ENCODE measurements around the gene PPP1R15B.

PPP1R15B gene

GRCh38 chr1:204385727-204386126 lies 25.9 kb downstream of the PPP1R15B start:
- Histone ChIP-seq H4K8ac (ENCODE audit: low read depth, low read length) (no peak overlapping the region), H4K5ac (ENCODE audit: low read length) (no peak overlapping the region), H3K36me3 (ENCODE audit: control insufficient read depth, insufficient read depth, low read length) (no peaks in the 10 kb centered on the region), H3K4me2 (ENCODE audit: low read length) (no peak overlapping the region), H2BK120ac (ENCODE audit: low read depth, low read length) (no peak overlapping the region), H3K79me2 (ENCODE audit: control insufficient read depth, insufficient read depth, low read length) (no peaks in the 10 kb centered on the region), H3K4me1 (ENCODE audit: control insufficient read depth, low read depth, low read length) (no peaks in the 10 kb centered on the region), H3K4ac (ENCODE audit: low read depth, low read length) (no peak overlapping the region), H3K79me1 (ENCODE audit: low read length) (no peaks in the 10 kb centered on the region), H3K56ac (ENCODE audit: low read length) (no peak overlapping the region), H3K27ac (ENCODE audit: low read depth, low read length) (no peak overlapping the region), H3K18ac (ENCODE audit: low read length) (no peak overlapping the region), H3K27me3 (ENCODE audit: insufficient read depth, low read length, poor library complexity) (no peaks in the 10 kb centered on the region), H2BK5ac (ENCODE audit: low read length) (no peak overlapping the region), H2BK15ac (replicated peaks; ENCODE audit: low read depth) (no peak overlapping the region), H3K4me3 (ENCODE audit: low read length) (no peak overlapping the region), H2AK5ac (ENCODE audit: low read length) (no peak overlapping the region), H3K23ac (ENCODE audit: low read length) (no peak overlapping the region), H3K9ac (ENCODE audit: low read length) (no peak overlapping the region)
- DNase-seq, result no peak
- no CpG with 5 or more reads among the region's 2 CpGs for WGBS (ENCODE audit: extremely low coverage, insufficient coverage, low lambda C conversion rate)

GRCh38 chr1:204384636-204385352 lies 26.8 kb downstream of the PPP1R15B start:
- Histone ChIP-seq H4K5ac (ENCODE audit: low read length) (no peak overlapping the region), H3K4ac (ENCODE audit: low read depth, low read length) (no peak overlapping the region), H3K9ac (ENCODE audit: low read length) (no peak overlapping the region), H3K56ac (ENCODE audit: low read length) (no peak overlapping the region), H2BK120ac (ENCODE audit: low read depth, low read length) (no peak overlapping the region), H3K4me1 (ENCODE audit: control insufficient read depth, low read depth, low read length) (no peaks in the 10 kb centered on the region), H3K79me1 (ENCODE audit: low read length) (no peaks in the 10 kb centered on the region), H3K4me2 (ENCODE audit: low read length) (no peak overlapping the region), H4K8ac (ENCODE audit: low read depth, low read length) (no peak overlapping the region), H2AK5ac (ENCODE audit: low read length) (no peak overlapping the region), H3K79me2 (ENCODE audit: control insufficient read depth, insufficient read depth, low read length) (no peaks in the 10 kb centered on the region), H3K27me3 (ENCODE audit: insufficient read depth, low read length, poor library complexity) (no peaks in the 10 kb centered on the region), H3K4me3 (ENCODE audit: low read length) (no peak overlapping the region), H2BK15ac (replicated peaks; ENCODE audit: low read depth) (no peak overlapping the region), H3K18ac (ENCODE audit: low read length) (no peak overlapping the region), H3K23ac (ENCODE audit: low read length) (no peak overlapping the region), H2BK5ac (ENCODE audit: low read length) (no peak overlapping the region), H3K27ac (ENCODE audit: low read depth, low read length) (no peak overlapping the region), H3K36me3 (ENCODE audit: control insufficient read depth, insufficient read depth, low read length) (no peaks in the 10 kb centered on the region)
- DNase-seq, result no peak
- WGBS (ENCODE audit: extremely low coverage, insufficient coverage, low lambda C conversion rate), result no CpG with 5 or more reads among the region's 7 CpGs

- Histone ChIP-seq H4K8ac (ENCODE audit: low read depth, low read length) (no peak overlapping the region), H3K4me1 (ENCODE audit: control insufficient read depth, low read depth, low read length) (no peaks in the 10 kb centered on the region), H2AK5ac (ENCODE audit: low read length) (no peak overlapping the region), H3K9ac (ENCODE audit: low read length) (no peak overlapping the region), H3K36me3 (ENCODE audit: control insufficient read depth, insufficient read depth, low read length) (no peaks in the 10 kb centered on the region), H3K27ac (ENCODE audit: low read depth, low read length) (no peak overlapping the region), H3K27me3 (ENCODE audit: insufficient read depth, low read length, poor library complexity) (peaks cover 4% of the 10 kb centered on the region), H4K5ac (ENCODE audit: low read length) (no peak overlapping the region), H3K4me2 (ENCODE audit: low read length) (no peak overlapping the region), H3K18ac (ENCODE audit: low read length) (no peak overlapping the region), H3K23ac (ENCODE audit: low read length) (no peak overlapping the region), H2BK15ac (replicated peaks; ENCODE audit: low read depth) (no peak overlapping the region), H3K79me1 (ENCODE audit: low read length) (no peaks in the 10 kb centered on the region), H3K4ac (ENCODE audit: low read depth, low read length) (no peak overlapping the region), H3K79me2 (ENCODE audit: control insufficient read depth, insufficient read depth, low read length) (no peaks in the 10 kb centered on the region), H2BK120ac (ENCODE audit: low read depth, low read length) (no peak overlapping the region), H2BK5ac (ENCODE audit: low read length) (no peak overlapping the region), H3K4me3 (ENCODE audit: low read length) (no peak overlapping the region), H3K56ac (ENCODE audit: low read length) (no peak overlapping the region)
- DNase-seq, result no peak
- no CpG with 5 or more reads among the region's 5 CpGs for WGBS (ENCODE audit: extremely low coverage, insufficient coverage, low lambda C conversion rate)
Measured at GRCh38 chr1:204383163-204383904, 28.3 kb downstream of the PPP1R15B start.

GRCh38 chr1:204382714-204383083 lies 28.9 kb downstream of the PPP1R15B start:
- Histone ChIP-seq H3K4me3 (ENCODE audit: low read length) (no peak overlapping the region), H3K27me3 (ENCODE audit: insufficient read depth, low read length, poor library complexity) (peaks cover 6% of the 10 kb centered on the region), H3K79me2 (ENCODE audit: control insufficient read depth, insufficient read depth, low read length) (no peaks in the 10 kb centered on the region), H3K9ac (ENCODE audit: low read length) (no peak overlapping the region), H2BK120ac (ENCODE audit: low read depth, low read length) (no peak overlapping the region), H4K8ac (ENCODE audit: low read depth, low read length) (no peak overlapping the region), H3K18ac (ENCODE audit: low read length) (no peak overlapping the region), H4K5ac (ENCODE audit: low read length) (no peak overlapping the region), H2BK15ac (replicated peaks; ENCODE audit: low read depth) (no peak overlapping the region), H3K4me2 (ENCODE audit: low read length) (no peak overlapping the region), H2AK5ac (ENCODE audit: low read length) (no peak overlapping the region), H3K27ac (ENCODE audit: low read depth, low read length) (no peak overlapping the region), H3K56ac (ENCODE audit: low read length) (no peak overlapping the region), H3K79me1 (ENCODE audit: low read length) (no peaks in the 10 kb centered on the region), H3K36me3 (ENCODE audit: control insufficient read depth, insufficient read depth, low read length) (no peaks in the 10 kb centered on the region), H2BK5ac (ENCODE audit: low read length) (no peak overlapping the region), H3K4ac (ENCODE audit: low read depth, low read length) (no peak overlapping the region), H3K4me1 (ENCODE audit: control insufficient read depth, low read depth, low read length) (no peaks in the 10 kb centered on the region), H3K23ac (ENCODE audit: low read length) (no peak overlapping the region)
- no peak for DNase-seq
- WGBS (ENCODE audit: extremely low coverage, insufficient coverage, low lambda C conversion rate), result no CpG with 5 or more reads among the region's 2 CpGs

GRCh38 chr1:204380293-204380831 lies 31.3 kb downstream of the PPP1R15B start:
- H4K8ac ChIP-seq (ENCODE audit: low read depth, low read length), result no peak overlapping the region
- H4K5ac ChIP-seq (ENCODE audit: low read length), result no peak overlapping the region
- no peak overlapping the region for H2BK120ac ChIP-seq (ENCODE audit: low read depth, low read length)
- DNase-seq, result no peak
- H3K27me3 ChIP-seq (ENCODE audit: insufficient read depth, low read length, poor library complexity), result peaks cover 21% of the 10 kb centered on the region
- H3K27ac ChIP-seq (ENCODE audit: low read depth, low read length), result no peak overlapping the region
- no peaks in the 10 kb centered on the region for H3K4me1 ChIP-seq (ENCODE audit: control insufficient read depth, low read depth, low read length)
- no peaks in the 10 kb centered on the region for H3K36me3 ChIP-seq (ENCODE audit: control insufficient read depth, insufficient read depth, low read length)
- H3K56ac ChIP-seq (ENCODE audit: low read length), result no peak overlapping the region
- H3K9ac ChIP-seq (ENCODE audit: low read length), result no peak overlapping the region
- no peak overlapping the region for H3K4ac ChIP-seq (ENCODE audit: low read depth, low read length)
- WGBS (ENCODE audit: extremely low coverage, insufficient coverage, low lambda C conversion rate), result no CpG with 5 or more reads among the region's 8 CpGs
- H2BK5ac ChIP-seq (ENCODE audit: low read length), result no peak overlapping the region
- no peak overlapping the region for H3K4me3 ChIP-seq (ENCODE audit: low read length)
- H3K79me1 ChIP-seq (ENCODE audit: low read length), result no peaks in the 10 kb centered on the region
- no peak overlapping the region for H2AK5ac ChIP-seq (ENCODE audit: low read length)
- H3K23ac ChIP-seq (ENCODE audit: low read length), result no peak overlapping the region
- H3K18ac ChIP-seq (ENCODE audit: low read length), result no peak overlapping the region
- no peak overlapping the region for H2BK15ac ChIP-seq (replicated peaks; ENCODE audit: low read depth)
- no peak overlapping the region for H3K4me2 ChIP-seq (ENCODE audit: low read length)
- no peaks in the 10 kb centered on the region for H3K79me2 ChIP-seq (ENCODE audit: control insufficient read depth, insufficient read depth, low read length)
